OCI-LY1 (cell line): ENCODE results near the gene FARS2.

Source experiments
- H2AFZ ChIP-seq: fragments of 200-600 bp; sonication (generic), shearing (Covaris generic); 2 replicates; pipeline ENCODE4 v1.6.0; 2014; ENCODE audit warnings: antibody characterized with exemption, mild to moderate bottlenecking, low read length
- H3F3A ChIP-seq: fragments of 200-600 bp; sonication (generic), shearing (Covaris generic); 2 replicates; pipeline ENCODE4 v1.6.0; 2014; ENCODE audit warnings: mild to moderate bottlenecking, antibody characterized with exemption, low read length, moderate library complexity; ENCODE audit not compliant: insufficient read depth
- H3K27ac ChIP-seq: fragments of 200-600 bp; sonication (generic); 2 replicates; pipeline ENCODE4 v1.5.1; 2014; ENCODE audit warnings: low read length, mixed run types, mild to moderate bottlenecking, low read depth; ENCODE audit not compliant: poor library complexity, severe bottlenecking
- H3K27me3 ChIP-seq: fragments of 200-600 bp; sonication (generic); 2 replicates; pipeline ENCODE4 v1.6.0; 2014; ENCODE audit warnings: antibody characterized with exemption, mild to moderate bottlenecking, low read length, moderate library complexity; ENCODE audit not compliant: insufficient read depth
- H3K36me3 ChIP-seq: fragments of 200-600 bp; sonication (generic); 2 replicates; pipeline ENCODE4 v1.6.1; 2014; ENCODE audit warnings: mild to moderate bottlenecking, antibody characterized with exemption, low read length, moderate library complexity, mixed read lengths; ENCODE audit not compliant: insufficient read depth
- H3K4me1 ChIP-seq: fragments of 200-600 bp; sonication (generic); 2 replicates; pipeline ENCODE4 v1.5.1; 2014; ENCODE audit warnings: mild to moderate bottlenecking, low read length, moderate library complexity; ENCODE audit not compliant: insufficient read depth, severe bottlenecking
- H3K4me2 ChIP-seq: fragments of 200-600 bp; sonication (generic), shearing (Covaris generic); 2 replicates; pipeline ENCODE4 v1.6.1; 2014; ENCODE audit warnings: low read length
- H3K4me3 ChIP-seq: fragments of 200-600 bp; sonication (generic); 2 replicates; pipeline ENCODE4 v1.5.1; 2014; ENCODE audit warnings: low read length, low read depth, mild to moderate bottlenecking, mixed read lengths; ENCODE audit not compliant: poor library complexity, severe bottlenecking
- H3K79me2 ChIP-seq: fragments of 200-600 bp; shearing (Covaris generic); 2 replicates; pipeline ENCODE4 v1.6.1; 2016; ENCODE audit warnings: mixed run types, low read length, mixed read lengths; ENCODE audit not compliant: insufficient read depth
- H3K9ac ChIP-seq: fragments of 200-600 bp; sonication (generic), shearing (Covaris generic); 2 replicates; pipeline ENCODE4 v1.6.1; 2014; ENCODE audit warnings: mild to moderate bottlenecking, low read length, mixed read lengths
- H3K9me2 ChIP-seq: fragments of 200-600 bp; sonication (generic), shearing (Covaris generic); 2 replicates; pipeline ENCODE4 v1.6.1; 2014; ENCODE audit warnings: low read depth, mild to moderate bottlenecking, low read length, mixed read lengths
- H3K9me3 ChIP-seq: fragments of 200-600 bp; shearing (Covaris generic); 2 replicates; pipeline ENCODE4 v1.6.1; 2014; ENCODE audit warnings: low read length, mixed read lengths
- H4K20me1 ChIP-seq: fragments of 200-600 bp; sonication (generic), shearing (Covaris generic); 2 replicates; pipeline ENCODE4 v1.6.0; 2016; ENCODE audit warnings: mild to moderate bottlenecking, low read length; ENCODE audit not compliant: insufficient read depth
- EZH2 ChIP-seq: fragments of 200-600 bp; sonication (generic), shearing (Covaris generic); IDR thresholded peaks from 2 replicates; pipeline ENCODE4 v1.8.0; 2017; ENCODE audit warnings: borderline replicate concordance, mixed run types, mild to moderate bottlenecking, antibody characterized with exemption, low read length, moderate library complexity, mixed read lengths
- TF ChIP-seq, protein P1 (sequence below): fragments of 200-600 bp; sonication (generic), shearing (Covaris generic); IDR thresholded peaks from 2 replicates; pipeline ENCODE4 v1.5.1; 2017; ENCODE audit warnings: mild to moderate bottlenecking, antibody characterized with exemption, low read length, moderate library complexity, mixed read lengths

The FARS2 gene

DNA sequence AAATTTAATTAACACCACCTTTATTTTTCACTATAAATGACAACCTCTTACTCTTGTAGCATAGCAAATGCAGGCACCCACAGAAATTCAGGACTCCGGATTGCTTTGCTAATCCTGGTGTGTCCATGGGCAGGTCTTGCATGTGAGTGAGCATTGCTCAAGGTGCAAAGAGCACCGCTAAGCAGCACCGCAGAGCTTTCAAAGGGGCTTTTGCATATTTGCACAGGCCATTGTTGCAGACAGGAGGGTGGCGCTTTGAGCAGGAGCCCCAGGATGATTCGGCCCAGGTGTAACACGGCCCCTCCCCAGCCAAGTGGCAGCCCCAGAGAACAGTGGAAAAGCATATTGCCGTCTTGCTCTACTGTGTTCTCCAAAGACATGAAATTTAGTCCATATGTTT lies 452.2 kb downstream of the FARS2 start:
- Histone ChIP-seq H3K4me2 (peak overlapping the region; percentile 56), H3K79me2 (no peaks in the 10 kb centered on the region), H3K4me1 (peaks cover 61% of the 10 kb centered on the region), H3K9me3 (peaks cover 8% of the 10 kb centered on the region; the same call in 1 of the 2 replicates), H3K4me3 (no peak overlapping the region), H3K27me3 (no peaks in the 10 kb centered on the region), H4K20me1 (no peaks in the 10 kb centered on the region), H3K36me3 (no peaks in the 10 kb centered on the region), H3K9ac (peak overlapping the region; percentile 46; the same call in 1 of the 2 replicates), H3K27ac (peak overlapping the region; percentile 90), H2AFZ (no peak overlapping the region), H3K9me2 (no peaks in the 10 kb centered on the region), H3F3A (no peaks in the 10 kb centered on the region)
- TF ChIP-seq, protein P1, sequence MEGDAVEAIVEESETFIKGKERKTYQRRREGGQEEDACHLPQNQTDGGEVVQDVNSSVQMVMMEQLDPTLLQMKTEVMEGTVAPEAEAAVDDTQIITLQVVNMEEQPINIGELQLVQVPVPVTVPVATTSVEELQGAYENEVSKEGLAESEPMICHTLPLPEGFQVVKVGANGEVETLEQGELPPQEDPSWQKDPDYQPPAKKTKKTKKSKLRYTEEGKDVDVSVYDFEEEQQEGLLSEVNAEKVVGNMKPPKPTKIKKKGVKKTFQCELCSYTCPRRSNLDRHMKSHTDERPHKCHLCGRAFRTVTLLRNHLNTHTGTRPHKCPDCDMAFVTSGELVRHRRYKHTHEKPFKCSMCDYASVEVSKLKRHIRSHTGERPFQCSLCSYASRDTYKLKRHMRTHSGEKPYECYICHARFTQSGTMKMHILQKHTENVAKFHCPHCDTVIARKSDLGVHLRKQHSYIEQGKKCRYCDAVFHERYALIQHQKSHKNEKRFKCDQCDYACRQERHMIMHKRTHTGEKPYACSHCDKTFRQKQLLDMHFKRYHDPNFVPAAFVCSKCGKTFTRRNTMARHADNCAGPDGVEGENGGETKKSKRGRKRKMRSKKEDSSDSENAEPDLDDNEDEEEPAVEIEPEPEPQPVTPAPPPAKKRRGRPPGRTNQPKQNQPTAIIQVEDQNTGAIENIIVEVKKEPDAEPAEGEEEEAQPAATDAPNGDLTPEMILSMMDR: no peak
- no peak for TF ChIP-seq EZH2

DNA sequence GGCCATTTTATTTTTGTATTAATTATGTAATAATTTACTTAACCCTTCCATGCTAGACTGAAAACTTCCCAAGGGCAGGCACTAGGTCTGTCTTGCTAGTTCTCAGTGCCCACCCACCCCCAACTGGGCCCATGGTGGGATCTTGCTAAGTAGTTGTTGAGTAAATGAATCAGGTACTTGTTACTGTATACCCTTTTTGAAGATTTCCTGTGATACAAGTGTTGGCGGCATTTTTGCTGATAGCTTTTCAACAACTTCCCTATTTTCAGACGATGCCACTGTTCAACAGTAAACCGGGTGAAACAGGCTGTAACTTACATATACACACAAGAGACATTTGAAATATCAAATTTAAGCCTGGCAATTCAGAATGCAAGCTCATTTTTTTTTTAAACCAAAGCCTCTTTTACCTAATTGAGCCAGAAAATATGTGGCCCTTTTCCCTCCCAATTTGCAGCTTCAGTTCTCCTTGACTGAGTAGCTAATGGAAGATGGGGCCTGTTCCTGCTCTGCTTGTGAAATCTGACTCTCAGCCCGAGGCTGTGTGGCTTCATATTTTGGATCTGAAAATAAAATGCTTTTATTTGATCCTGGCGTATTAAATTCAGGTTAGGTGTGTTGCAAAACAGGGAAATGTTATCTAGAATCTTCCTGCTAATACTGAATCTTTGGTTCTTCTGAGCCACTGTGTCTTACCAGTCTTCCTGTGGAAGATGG lies 457.1 kb downstream of the FARS2 start:
- no peak for TF ChIP-seq EZH2
- TF ChIP-seq, protein P1: no peak
- Histone ChIP-seq H3K79me2 (no peaks in the 10 kb centered on the region), H4K20me1 (no peaks in the 10 kb centered on the region), H3K9me3 (peaks cover 8% of the 10 kb centered on the region; the same call in 1 of the 2 replicates), H3K27me3 (no peaks in the 10 kb centered on the region), H3F3A (no peaks in the 10 kb centered on the region), H3K27ac (peak overlapping the region; percentile 87), H3K4me3 (no peak overlapping the region), H3K36me3 (no peaks in the 10 kb centered on the region), H3K9me2 (no peaks in the 10 kb centered on the region), H3K4me2 (peak overlapping the region; percentile 15; the same call in 1 of the 2 replicates), H2AFZ (no peak overlapping the region), H3K9ac (peak overlapping the region; percentile 32; the same call in 1 of the 2 replicates), H3K4me1 (peaks cover 62% of the 10 kb centered on the region)

DNA sequence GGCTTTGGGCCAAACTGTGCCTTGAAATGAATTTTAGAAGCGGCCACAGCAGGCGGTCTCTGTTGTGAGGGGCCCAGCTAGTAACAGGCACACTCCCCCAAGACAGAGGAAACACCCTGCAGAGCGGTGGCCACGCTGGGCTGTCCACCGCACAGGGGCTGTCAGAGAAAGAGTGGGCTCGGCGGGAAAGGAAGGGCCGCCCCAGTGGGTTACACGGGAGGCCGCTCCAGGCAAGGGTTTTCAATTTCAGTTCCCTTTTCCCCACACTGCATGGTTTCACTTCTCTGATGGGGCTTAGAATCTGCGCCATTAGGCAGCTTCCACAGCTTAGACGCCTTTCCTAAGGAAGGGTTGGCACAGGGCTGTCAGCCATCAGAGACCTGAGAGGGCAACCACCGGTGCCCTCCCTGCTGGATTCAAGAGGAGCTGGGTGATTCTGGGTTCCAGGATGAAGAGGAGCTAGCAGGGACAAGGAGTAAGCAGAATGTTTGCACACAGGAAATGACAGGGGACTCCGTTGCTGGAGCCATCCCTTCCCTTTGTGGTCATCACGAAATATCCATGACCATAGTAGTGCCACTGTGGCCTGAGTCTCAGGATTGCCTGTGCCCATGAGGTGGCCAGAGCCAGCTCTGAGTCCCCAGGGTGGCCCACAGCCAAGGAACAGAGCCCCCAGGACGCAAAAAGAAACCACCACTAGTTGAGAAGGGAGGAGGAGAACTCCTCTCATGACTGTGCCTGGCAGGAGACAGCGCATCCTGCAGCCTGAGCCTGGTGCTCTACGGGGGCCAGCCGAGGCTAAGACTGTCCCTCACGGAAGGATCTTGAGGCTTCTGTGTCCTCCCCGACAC lies 462.8 kb downstream of the FARS2 start:
- Histone ChIP-seq H3K4me2 (peak overlapping the region; percentile 76), H3K9ac (peak overlapping the region; percentile 67), H3K4me3 (peak overlapping the region; percentile 49), H3F3A (no peaks in the 10 kb centered on the region), H3K9me2 (no peaks in the 10 kb centered on the region), H3K4me1 (peaks cover 96% of the 10 kb centered on the region), H3K27me3 (no peaks in the 10 kb centered on the region), H3K27ac (peak overlapping the region; percentile 87), H4K20me1 (no peaks in the 10 kb centered on the region), H3K36me3 (no peaks in the 10 kb centered on the region), H3K9me3 (no peaks in the 10 kb centered on the region), H2AFZ (no peak overlapping the region), H3K79me2 (no peaks in the 10 kb centered on the region)
- TF ChIP-seq EZH2: no peak
- TF ChIP-seq, protein P1: no peak
